Esophagus muscularis mucosa (tissue), 4 donors: ENCODE measurements around the gene A1BG. TPM values are rescaled to one million over a fixed set of nuclear protein-coding genes. Genes with fewer than 3 reads are reported as not detected.

Source experiments
- DNase-seq: peaks from one replicate; pipeline ENCODE4 v3.0.0-alpha.2; 2017; ENCODE audit errors: extremely low spot score
- H3K27ac ChIP-seq, 4 donors: fragments of 200-600 bp; sonication (generic); replicated peaks in 1 of 4; 1 replicate in 3 of 4; 2 replicates in 1 of 4; pipeline ENCODE4 v1.5.1; 2016 to 2019; ENCODE audit warnings: mild to moderate bottlenecking in 1 of 4
- H3K27me3 ChIP-seq, 4 donors: fragments of 200-600 bp; sonication (generic); one replicate each; pipeline versions ENCODE4 v1.5.1 to v1.6.0; 2016 to 2019
- H3K36me3 ChIP-seq, 4 donors: fragments of 200-600 bp; sonication (generic); one replicate each; pipeline ENCODE4 v1.5.1; 2016 to 2019
- H3K4me1 ChIP-seq, 4 donors: fragments of 200-600 bp; sonication (generic); one replicate each; pipeline ENCODE4 v1.5.1; 2016 to 2019
- H3K4me3 ChIP-seq, 4 donors: fragments of 200-600 bp; sonication (generic); 1 replicate in 2 of 4; 2 replicates in 2 of 4; pipeline ENCODE4 v1.5.1; 2016 to 2019; ENCODE audit warnings: mild to moderate bottlenecking in 4 of 4, moderate library complexity in 1 of 4
- H3K9me3 ChIP-seq, 4 donors: fragments of 200-600 bp; sonication (generic); 1 replicate in 3 of 4; 2 replicates in 1 of 4; pipeline ENCODE4 v1.5.1; 2016 to 2019
- CTCF ChIP-seq, 3 experiments: fragments of 200-600 bp in 2 of 3; fragments of 450-650 bp in 1 of 3; sonication (generic) in 2 of 3; IDR thresholded peaks; one replicate each; pipeline ENCODE4 v1.5.1; 2017 to 2019; ENCODE audit warnings: antibody characterized with exemption in 3 of 3, mild to moderate bottlenecking in 2 of 3, moderate library complexity in 1 of 3
- EP300 ChIP-seq: sonication (generic); formaldehyde crosslinking; IDR thresholded peaks from one replicate; pipeline ENCODE4 v1.6.1; 2017; ENCODE audit warnings: antibody characterized with exemption
- POLR2A ChIP-seq: fragments of 450-650 bp; IDR thresholded peaks from one replicate; pipeline ENCODE4 v1.6.1; 2017; ENCODE audit warnings: antibody characterized with exemption, moderate library complexity, mild to moderate bottlenecking, low read depth
- POLR2AphosphoS5 ChIP-seq, 2 donors: sonication (generic); formaldehyde crosslinking; IDR thresholded peaks; one replicate each; pipeline ENCODE4 v1.6.1; 2017; ENCODE audit warnings: antibody characterized with exemption in 2 of 2
- WGBS: methylation state at CpG from one replicate; pipeline ENCODE4 v1.1.5; 2018; 5-methylcytosine and 5-hydroxymethylcytosine counted together
- intact Hi-C: fragments of 100-400 bp; cut with DNase I; formaldehyde crosslinking; loops from one replicate; pipeline ENCODE4 v1.15.1; 2023
- total RNA-seq, 4 donors: library from RNA; depleted of rRNA; stranded (reverse); fragments of >200 nt; gene quantifications; one replicate each; pipeline versions ENCODE4 v1.1.0 to v1.2.1, GENCODE V29; 2016

Gene A1BG
- total RNA-seq, 4 donors from 2014 or later, result 0.83 to 12.1 (median 9.5) TPM

GRCh38 chr19:58346961-58347929 is 6.0 kb downstream of the A1BG start:
- Histone ChIP-seq H3K9me3 (no peaks in the 10 kb centered on the region), H3K4me3 (peak overlapping the region; percentile 51 to 64 (median 52)), H3K27ac (peak overlapping the region; percentile 35 to 74 (median 66)), H3K4me1 (peaks cover 9 to 31% (median 20%) of the 10 kb centered on the region in 4 donors), H3K27me3 (peaks cover 0 to 87% (median 32%) of the 10 kb centered on the region in 4 donors), H3K36me3 (peaks cover 0 to 6% (median 0%) of the 10 kb centered on the region in 4 donors)
- WGBS, result 3% methylated on average over 23 of the region's 82 CpGs
- no peak for TF ChIP-seq POLR2A
- TF ChIP-seq POLR2AphosphoS5 (IDR thresholded peaks at IDR 0.05), result peak; percentile 18 to 60
- TF ChIP-seq EP300, result no peak
- TF ChIP-seq CTCF (IDR thresholded peaks at IDR 0.05), result no peak
- intact Hi-C loops, result no loop called here
- no peak for DNase-seq

GRCh38 chr19:58345558-58345957 is 7.7 kb downstream of the A1BG start:
- intact Hi-C loops, result no loop called here
- Histone ChIP-seq H3K27ac (no peak overlapping the region), H3K36me3 (peaks cover 0 to 17% (median 1%) of the 10 kb centered on the region in 4 donors), H3K4me1 (peaks cover 6 to 26% (median 15%) of the 10 kb centered on the region in 4 donors), H3K27me3 (peaks cover 0 to 70% (median 23%) of the 10 kb centered on the region in 4 donors), H3K4me3 (no peak overlapping the region), H3K9me3 (no peaks in the 10 kb centered on the region)
- WGBS, result 82% methylated on average over 5 of the region's 5 CpGs
- TF ChIP-seq POLR2A (no peak), POLR2AphosphoS5 (IDR thresholded peaks at IDR 0.05) (no peak), EP300 (no peak), CTCF (IDR thresholded peaks at IDR 0.05) (no peak)
- no peak for DNase-seq

GRCh38 chr19:58338825-58339558 is 14.3 kb downstream of the A1BG start:
- peaks cover 33 to 71% (median 56%) of the 10 kb centered on the region in 4 donors for H3K36me3 ChIP-seq
- TF ChIP-seq EP300, result no peak

GRCh38 chr19:58338336-58338735 is 15.0 kb downstream of the A1BG start:
- 97% methylated on average over 10 of the region's 11 CpGs for WGBS
- peaks cover 33 to 71% (median 56%) of the 10 kb centered on the region in 4 donors for H3K36me3 ChIP-seq
- no peaks in the 10 kb centered on the region for H3K4me1 ChIP-seq
- intact Hi-C loops, result no loop called here
- H3K27me3 ChIP-seq, result no peaks in the 10 kb centered on the region
- no peak for DNase-seq
- no peak overlapping the region for H3K27ac ChIP-seq
- TF ChIP-seq CTCF (IDR thresholded peaks at IDR 0.05) (no peak), POLR2A (no peak), EP300 (no peak), POLR2AphosphoS5 (IDR thresholded peaks at IDR 0.05) (no peak)
- H3K4me3 ChIP-seq, result no peak overlapping the region
- H3K9me3 ChIP-seq, result peaks cover 0 to 3% (median 0%) of the 10 kb centered on the region in 4 donors

More at GRCh38 chr19:58338825-58339558, 14.3 kb downstream of the A1BG start:
- H3K4me3 ChIP-seq, result no peak overlapping the region
- peaks cover 0 to 6% (median 0%) of the 10 kb centered on the region in 4 donors for H3K27me3 ChIP-seq
- intact Hi-C loops, result no loop called here
- H3K27ac ChIP-seq, result no peak overlapping the region
- WGBS, result 76% methylated on average over 17 of the region's 30 CpGs
- no peaks in the 10 kb centered on the region for H3K4me1 ChIP-seq
- DNase-seq, result no peak
- peaks cover 0 to 3% (median 0%) of the 10 kb centered on the region in 4 donors for H3K9me3 ChIP-seq

GRCh38 chr19:58336820-58337219 is 16.5 kb downstream of the A1BG start:
- peaks cover 33 to 70% (median 56%) of the 10 kb centered on the region in 4 donors for H3K36me3 ChIP-seq

More at GRCh38 chr19:58336820-58337219, 16.5 kb downstream of the A1BG start:
- H3K27me3 ChIP-seq, result no peaks in the 10 kb centered on the region
- DNase-seq, result no peak
- no peak overlapping the region for H3K27ac ChIP-seq
- peaks cover 0 to 3% (median 0%) of the 10 kb centered on the region in 4 donors for H3K9me3 ChIP-seq
- 100% methylated on average over 3 of the region's 4 CpGs for WGBS
- no peak overlapping the region for H3K4me3 ChIP-seq
- no peak for TF ChIP-seq POLR2AphosphoS5 (IDR thresholded peaks at IDR 0.05)
- TF ChIP-seq POLR2A, result no peak
- no peak for TF ChIP-seq EP300
- no peak for TF ChIP-seq CTCF (IDR thresholded peaks at IDR 0.05)
- intact Hi-C loops, result no loop called here
- H3K4me1 ChIP-seq, result no peaks in the 10 kb centered on the region
